PC-9 (cell line): Measurements from ENCODE around the gene ERGIC1.

Experiments used
- CTCF ChIP-seq: fragments of 200-600 bp; sonication (generic); conservative IDR thresholded peaks from 2 replicates; pipeline ENCODE4 v1.6.1; 2017; ENCODE audit warnings: mixed run types, antibody characterized with exemption, mild to moderate bottlenecking, moderate library complexity
- EZH2 ChIP-seq: fragments of 200-600 bp; sonication (generic); IDR thresholded peaks from 2 replicates; pipeline ENCODE4 v1.8.0; 2017; ENCODE audit warnings: antibody characterized with exemption, low read depth

- TF ChIP-seq CTCF = no peak
- TF ChIP-seq EZH2 = no peak
These were observed 45.1 kb downstream of the ERGIC1 start for GRCh38 chr5:172878933-172879752.
